Stimulated activated naive CD4-positive, alpha-beta T cell (primary cell): ENCODE data around the gene SLC16A12.

Experiments
- DNase-seq, 6 experiments: peaks; one replicate each; lab custom pipeline; 2025; lab: John Stamatoyannopoulos, UW

The SLC16A12 gene, protein sequence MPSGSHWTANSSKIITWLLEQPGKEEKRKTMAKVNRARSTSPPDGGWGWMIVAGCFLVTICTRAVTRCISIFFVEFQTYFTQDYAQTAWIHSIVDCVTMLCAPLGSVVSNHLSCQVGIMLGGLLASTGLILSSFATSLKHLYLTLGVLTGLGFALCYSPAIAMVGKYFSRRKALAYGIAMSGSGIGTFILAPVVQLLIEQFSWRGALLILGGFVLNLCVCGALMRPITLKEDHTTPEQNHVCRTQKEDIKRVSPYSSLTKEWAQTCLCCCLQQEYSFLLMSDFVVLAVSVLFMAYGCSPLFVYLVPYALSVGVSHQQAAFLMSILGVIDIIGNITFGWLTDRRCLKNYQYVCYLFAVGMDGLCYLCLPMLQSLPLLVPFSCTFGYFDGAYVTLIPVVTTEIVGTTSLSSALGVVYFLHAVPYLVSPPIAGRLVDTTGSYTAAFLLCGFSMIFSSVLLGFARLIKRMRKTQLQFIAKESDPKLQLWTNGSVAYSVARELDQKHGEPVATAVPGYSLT

DNA sequence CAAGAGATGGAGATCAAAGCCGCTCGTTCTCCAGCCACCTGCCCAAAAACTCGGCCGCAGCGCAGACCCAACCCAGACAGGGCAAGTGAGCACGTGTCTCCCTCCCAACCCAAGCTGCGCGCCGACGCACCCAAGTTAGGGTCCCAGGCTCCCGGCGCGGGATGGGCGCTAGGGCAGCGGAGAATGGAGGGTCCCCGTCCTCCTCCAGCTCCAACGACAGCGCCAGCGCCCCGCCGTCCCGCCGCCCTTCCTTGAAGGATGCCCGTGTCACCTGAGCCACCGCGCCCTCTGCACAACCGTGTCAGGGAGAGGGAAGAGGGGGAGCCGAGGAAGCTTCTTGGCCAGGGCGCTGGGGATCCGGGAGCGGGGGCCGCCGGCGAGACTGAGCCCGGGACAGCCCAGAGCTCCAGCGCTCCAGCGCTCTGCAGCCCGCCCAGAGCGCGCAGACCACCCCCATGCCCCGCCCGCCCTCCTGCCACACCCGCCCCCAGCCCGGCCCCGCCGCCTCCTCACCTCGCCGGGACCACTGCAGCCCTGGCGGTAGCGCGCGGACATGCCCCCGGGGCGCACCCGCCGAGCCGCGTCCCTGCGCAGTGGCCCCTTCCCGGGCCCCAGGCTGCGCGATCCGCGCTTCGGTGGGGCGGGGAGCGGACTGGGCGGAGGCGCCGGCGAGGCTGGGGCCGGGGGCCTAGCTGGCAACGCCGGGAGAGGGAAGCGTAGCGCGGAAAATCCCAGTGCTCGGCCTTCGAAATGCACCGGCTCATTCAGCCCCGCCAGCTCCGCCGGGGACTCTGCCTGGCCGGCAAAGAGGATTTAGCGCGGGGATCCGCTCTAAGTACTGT, at the start of gene SLC16A12:
TSS of gene SLC16A12 (minus strand) at position 424 of the 842 bp plus-strand sequence. CDS start 73,016 bp downstream, outside the sequence.
- no peak for DNase-seq

DNA sequence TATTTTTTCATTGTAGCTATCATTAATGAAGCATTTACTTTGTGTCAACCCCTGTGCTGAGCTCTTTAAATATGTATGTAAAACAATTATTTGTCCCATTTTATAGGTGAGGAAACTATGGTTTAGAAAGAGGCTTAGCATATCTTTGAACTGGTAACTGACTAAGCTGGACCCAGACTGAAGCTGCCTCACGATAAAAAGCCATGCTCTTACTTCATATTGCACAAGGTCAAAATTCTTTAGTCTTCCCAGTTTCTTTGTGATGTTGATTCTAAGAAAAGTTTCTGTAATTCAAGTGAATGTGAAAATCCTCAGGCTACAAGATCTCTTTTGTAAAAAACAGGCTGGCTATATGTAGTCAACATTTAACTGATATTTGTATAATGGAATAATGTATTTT, 46.6 kb upstream of the SLC16A12 start:
- no peak for DNase-seq

DNA sequence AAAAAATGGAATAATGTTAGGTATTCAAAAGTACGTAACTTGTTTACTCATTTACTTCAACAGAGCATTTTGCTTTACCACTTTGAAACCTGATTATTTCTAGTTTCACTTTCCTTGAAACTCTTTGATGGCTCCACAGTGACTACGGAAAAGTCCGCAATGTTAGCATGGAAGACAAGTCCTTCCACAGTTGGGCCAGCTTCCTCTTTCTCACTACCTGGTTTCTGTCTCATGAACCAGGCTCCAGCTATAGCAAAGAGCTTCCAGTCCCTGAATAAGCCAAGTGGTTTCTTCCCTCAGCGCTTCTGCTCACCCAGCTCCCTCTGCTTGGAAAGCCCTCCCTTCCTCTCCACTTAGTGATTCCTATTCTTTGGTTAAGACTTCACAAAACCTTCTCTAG, 44.8 kb upstream of the SLC16A12 start:
- no peak for DNase-seq

DNA sequence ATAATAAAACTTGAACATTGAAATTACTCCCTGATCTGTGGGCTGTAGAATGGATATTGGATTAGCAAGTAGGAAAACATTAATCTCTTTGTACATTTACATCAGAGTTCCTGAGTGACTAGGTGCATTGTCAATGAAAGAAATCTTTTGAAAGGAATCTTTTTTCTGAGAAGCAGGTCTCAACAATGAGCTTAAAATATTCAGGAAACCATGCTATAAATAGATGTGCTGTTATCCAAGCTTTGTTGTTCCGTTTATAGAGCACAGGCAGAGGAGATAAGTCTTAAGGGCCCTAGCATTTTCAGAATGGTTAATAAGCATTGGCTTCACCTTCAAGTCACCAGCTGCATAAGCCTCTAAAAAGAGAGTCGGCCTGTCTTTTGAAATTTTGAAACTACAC, 41.3 kb upstream of the SLC16A12 start:
- DNase-seq, result no peak

DNA sequence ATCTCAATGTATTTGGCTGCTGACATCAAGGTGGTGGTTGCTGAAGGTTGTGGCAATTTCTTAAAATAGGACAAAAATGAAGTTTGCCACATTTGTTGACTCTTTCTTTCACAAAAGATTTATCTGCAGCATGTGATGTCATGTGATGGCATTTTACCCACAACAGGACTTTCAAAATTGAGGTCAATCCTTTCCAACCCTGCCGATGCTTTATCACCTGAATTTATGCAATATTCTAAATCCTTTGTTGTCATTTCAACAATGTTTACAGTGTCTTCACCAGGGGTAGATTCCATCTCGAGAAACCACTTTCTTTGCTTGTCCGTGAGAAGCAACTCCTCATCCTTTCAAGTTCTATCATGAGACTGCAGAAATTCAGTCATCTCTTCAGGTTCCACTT, 40.6 kb upstream of the SLC16A12 start:
- DNase-seq, result no peak

DNA sequence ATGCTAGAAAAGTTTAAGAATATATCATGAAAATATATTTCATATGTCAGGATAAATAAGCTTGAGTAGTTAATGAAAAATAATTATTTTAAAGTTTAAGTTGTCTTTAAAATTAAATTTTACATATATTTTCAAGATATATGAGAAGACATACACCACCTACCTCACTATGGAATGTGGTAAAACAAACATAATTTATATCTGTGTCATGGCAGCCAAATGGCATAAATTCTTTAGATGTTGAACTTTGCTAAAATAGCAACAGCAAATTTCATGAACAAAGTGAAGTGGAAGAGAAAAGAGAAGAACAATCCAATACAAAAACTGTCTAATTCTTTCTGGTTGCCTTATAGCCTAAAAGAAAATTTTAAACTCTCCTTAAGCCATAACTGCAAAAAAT, 39.6 kb upstream of the SLC16A12 start:
- no peak for DNase-seq

DNA sequence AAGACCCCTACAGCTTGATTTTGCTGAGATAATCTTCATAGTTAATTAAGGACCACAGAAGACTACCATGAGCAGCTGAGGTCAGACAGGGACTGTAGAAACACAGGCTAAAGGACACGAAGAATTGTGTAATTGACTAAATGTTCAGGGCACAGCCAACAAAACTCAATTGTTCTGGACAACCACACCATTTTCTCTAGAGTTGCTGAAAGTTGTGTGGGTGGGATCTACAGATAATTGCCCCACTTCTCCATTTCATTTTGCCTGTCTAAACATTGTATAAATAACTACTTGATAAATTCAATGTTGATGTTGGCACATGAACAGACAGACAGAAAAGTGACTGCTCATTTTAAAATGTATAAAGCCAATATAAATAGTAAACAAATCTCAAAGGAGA, 39.0 kb upstream of the SLC16A12 start:
- no peak for DNase-seq

DNA sequence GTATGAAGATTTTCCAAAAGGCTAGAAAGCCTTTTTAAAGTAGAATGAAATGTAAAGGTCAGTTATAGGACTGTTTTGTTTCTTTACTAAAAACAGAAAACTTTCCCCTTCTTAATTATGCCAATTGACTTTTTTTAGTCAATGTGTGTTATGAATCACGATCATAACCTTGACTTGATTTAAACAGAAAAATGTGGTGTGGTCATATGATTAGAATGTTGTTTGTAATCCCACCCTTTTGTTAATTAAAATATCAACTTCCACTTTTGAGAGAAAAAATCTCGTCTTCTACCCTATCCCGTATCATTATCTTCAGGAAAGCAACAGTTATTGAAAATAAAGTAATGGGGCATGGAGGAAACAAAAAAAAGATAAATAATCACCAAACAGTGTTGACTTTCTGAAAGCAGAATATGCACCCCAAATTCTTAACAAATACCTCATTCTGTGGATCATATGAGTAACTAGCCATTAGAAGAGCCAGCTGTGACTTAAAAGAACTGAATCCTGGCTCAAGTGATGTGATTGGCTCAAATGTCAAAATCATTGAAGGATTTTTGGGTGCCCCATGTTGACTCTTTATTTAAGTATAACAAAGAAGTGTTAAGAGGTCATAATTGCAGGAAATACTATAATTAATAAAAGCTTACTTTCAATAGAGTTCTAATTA, 32.3 kb upstream of the SLC16A12 start:
- DNase-seq, result no peak

DNA sequence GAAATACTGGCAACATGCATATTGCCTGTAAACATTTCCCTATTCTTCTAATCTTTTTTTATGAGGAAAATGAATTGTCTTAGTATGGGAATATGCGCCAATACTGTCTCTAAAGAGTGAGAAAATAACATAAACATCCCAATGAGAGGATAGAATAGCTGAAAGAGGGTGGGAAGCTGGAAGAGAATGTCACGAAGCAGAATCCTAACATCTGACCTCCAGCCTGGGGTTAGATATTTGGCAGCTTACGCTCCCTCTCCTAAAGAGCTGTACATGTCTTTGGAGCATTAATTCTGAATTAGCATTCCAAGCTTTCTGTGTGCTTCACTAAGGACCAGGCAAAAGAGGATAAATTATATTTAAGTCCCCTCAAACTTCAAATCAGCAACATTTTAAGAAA, 31.6 kb upstream of the SLC16A12 start:
- no peak for DNase-seq

DNA sequence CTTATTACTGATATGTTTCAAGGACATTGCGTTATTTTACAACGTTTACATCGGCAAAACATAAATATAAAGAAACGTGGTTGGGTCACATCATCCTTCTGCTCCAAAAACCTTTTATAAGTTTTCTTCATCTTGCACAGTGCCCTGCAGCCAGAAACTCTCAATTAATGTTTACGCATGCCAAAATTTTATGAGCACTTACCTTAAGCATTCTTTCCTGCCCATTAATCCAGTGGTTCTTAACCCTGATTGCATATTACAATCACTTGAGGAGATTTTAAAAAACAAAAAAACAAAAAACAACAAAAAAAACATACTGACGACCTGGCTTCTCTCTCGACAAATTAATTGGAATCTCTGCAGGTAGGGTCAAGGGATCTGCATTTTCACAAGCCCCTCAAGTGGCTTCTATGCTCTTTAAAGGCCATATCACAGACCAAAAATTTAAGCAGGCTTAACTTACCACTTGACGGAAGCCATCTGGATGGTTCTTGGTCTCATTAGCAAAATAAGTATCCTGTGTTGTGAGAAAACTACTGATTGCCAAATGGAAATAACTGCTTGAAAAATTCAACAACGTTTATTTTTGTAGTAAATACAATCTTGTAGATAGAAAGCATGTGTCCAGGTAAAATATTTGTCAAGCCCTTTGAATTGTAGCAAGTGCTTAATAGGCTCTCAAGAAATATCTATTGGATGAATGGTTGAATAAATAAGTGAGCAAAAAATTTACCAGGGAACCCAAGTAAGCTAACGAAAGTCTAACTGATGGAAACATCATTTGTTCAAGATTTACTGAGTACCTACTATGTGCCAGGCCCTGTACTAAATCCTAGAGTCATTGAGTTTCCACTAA, 30.9 kb upstream of the SLC16A12 start:
- no peak for DNase-seq

DNA sequence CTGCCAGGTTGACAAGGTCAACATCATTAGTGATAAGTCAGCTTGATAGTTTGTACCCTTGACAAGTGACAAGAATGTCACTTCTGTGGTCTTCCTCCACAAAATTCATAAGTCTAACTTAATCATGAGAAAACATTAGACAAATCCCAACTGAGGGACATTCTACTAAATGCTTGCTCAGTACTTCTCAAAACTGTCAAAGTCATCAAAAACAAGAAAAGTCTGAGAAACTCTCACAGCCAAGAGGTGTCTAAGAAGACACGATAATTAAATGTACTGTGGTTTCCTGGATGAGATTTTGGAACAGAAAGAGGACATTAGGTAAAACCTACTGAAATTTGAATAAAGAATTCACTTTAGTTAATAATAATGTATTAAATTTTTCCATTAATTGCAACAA, 29.8 kb upstream of the SLC16A12 start:
- DNase-seq, result no peak

DNA sequence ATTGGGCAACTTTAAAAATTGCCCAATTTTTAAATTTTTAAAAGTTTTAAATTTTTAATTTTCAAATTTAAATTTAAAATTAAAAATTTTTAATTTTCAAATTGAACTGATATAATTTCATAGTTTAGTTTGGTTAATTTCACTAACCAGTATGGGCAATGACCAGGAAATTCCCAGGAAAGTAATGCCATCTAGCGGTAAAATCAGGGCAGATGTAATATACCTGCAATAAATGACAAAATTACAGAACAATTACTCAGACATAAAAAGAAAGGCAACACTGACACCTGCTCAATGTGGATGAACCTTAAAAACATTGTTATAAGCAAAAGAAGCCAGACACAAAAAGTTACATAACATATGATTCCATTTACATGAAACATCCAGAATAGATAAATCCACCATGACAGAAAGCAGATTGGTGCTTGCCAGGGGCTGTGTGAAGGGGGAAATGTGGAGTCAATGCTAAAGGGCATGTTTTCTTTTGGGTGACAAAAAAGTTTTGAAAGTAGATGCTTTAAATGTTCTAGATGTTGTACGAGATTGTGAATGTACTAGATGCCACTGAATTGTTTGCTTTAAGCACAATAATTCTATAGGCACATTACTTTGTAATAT, 28.6 kb upstream of the SLC16A12 start:
- DNase-seq, result peak in 3 of 6 experiments; percentile 14 to 64 (median 54)

DNA sequence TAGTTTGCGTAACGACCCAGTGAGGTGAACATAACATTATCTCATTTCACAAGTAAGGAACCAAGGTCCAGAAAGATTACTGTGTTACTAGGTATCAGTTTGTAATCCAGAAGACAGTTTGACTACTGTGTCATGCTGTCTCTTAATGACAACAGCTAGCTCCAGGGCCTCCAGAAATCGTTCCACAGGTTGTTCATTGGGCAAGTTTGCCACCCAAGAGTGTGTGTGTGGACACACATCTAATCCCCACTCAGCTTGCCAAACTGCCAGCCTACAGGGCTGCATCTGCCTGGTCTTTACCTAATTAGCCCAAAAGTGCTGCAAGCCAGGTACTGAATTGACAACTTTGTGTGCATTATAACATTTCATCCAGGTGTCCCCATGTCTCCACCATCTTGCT, 27.9 kb upstream of the SLC16A12 start:
- DNase-seq, result no peak

DNA sequence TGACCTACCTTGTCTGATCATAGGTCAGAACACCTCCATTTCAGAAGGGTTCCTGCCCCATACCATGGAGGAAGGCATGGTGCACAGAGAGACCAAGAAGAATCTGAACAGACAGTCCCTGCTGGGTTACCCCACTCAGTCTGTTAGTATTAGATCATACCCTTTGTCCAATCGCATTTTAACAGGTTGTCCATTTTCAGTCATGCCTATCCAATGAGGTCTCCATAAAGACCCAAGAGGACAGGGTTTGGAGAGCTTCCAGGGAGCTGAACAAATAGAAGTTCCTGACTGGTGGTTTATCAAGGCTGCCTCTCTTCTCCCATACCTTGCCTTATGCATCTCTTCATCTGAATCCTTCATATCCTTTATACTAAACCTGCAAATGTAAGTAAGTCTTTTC, 21.2 kb upstream of the SLC16A12 start:
- DNase-seq, result no peak

DNA sequence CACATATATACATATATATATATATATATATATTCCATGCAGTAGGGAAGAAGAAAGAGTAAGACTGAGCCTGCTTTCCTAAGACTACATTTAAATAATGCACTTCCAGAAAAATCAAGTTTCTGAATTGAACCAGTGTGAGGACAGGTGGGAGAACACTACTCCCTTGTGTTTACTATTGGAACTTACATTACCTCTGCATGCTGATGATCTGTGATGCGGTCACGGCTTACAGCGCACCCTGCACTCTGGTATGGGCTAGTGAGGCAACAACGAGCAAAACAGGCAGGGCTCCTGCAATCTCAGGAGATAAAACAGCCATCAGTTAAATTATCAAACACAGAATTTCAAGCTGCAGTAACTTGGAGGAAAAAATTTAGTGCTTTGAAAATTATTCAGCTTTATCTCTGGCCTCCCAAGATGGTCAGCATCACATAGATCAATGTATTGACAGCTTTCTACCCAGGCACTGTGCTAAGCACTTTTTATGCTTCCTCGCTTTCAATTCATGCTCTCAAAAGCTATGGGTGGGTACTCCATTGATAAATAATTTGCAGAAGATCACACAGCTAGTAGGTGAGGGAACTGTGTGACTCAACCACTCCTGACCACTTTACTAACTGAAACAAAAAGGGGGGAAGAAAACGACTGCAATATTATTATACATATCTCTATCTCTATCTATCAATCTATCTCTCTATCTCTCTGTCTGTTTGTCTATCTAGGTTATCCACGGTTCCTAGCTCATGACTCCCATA, 20.5 kb upstream of the SLC16A12 start:
- DNase-seq, result no peak

DNA sequence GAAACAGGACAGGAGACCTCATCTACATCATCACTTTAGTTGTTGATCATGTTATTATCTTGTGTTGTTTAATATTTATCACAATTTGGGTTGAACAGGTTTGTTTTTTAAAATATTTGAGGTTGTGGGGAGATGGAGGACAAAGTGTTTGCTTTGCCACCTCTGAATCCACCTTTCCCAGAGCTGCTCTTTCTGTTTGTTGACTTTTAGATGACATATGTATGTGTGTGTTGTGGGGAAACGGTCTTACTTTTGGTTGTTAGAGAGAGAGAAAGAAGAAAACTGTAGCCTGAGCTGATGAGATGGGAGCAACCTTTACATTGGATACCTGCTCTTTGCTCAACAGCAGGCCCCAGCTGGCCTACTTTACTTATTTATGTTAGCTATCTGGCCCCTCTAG, 19.0 kb upstream of the SLC16A12 start:
- no peak for DNase-seq

DNA sequence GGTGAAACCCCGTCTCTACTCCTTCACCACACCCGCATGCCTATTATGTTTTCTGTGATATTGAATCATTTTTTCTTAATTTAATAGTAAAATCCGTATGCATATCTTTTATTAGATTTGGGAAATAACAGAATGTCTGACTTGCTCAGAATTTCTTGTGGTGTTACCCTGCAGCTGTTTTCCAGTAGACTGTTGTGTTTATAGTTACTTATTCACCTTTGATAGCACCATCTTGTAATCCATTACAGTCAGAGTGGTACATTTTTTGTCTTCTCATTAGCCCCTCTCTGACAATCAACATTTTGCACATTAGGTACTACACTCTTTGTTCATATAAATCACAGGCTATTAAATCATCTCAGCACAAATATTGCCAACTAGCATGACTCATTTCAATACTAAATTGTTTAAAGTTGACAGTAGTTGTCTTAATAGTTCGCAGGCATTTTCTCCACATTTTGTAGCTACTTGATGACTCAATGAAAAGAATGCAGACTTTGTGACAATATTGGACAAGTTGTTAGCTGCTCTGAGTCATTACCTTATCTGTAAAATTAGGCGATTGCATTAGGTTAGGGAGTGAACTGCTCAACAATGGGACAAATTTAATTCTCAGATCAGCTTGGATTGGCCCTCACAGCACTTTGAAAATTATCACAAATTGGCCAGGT, 17.8 kb upstream of the SLC16A12 start:
- DNase-seq, result no peak

DNA sequence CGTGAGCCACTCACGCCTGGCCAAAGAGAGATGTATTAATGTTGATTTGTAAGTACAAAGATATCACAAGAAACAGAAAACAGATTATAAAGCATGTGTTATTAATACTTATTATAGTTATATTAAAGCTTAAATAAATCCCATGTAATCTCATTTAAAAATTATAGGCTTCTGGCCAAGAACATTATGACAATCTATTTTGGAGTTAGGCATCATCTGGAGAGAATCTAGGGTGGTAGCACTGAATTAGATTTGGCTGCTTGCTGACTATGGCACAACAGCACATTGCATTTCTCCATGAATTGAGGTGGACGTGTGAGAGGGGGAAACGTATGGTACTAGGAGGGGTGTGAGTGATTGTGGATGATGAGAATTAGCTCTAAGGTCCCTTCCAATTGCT, 16.8 kb upstream of the SLC16A12 start:
- DNase-seq, result no peak

DNA sequence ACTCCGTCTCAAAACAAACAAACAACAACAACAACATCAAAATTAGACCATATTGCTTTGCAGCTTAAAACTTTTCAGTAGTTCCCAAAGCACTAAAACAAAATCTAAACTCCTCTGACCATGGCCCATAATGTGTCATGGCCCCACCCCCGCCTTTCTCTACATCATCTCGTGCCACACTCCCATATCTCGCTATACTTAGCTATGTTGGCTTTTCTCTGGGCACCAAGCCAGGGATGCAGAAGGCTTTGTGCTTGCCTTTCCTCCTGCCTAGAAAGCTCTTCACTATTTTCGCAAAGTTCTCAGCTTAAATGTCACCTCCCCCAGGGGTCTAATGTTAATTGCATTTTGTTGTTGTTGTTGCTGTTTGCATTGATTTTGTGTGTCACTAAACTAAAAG, 15.1 kb upstream of the SLC16A12 start:
- no peak for DNase-seq

DNA sequence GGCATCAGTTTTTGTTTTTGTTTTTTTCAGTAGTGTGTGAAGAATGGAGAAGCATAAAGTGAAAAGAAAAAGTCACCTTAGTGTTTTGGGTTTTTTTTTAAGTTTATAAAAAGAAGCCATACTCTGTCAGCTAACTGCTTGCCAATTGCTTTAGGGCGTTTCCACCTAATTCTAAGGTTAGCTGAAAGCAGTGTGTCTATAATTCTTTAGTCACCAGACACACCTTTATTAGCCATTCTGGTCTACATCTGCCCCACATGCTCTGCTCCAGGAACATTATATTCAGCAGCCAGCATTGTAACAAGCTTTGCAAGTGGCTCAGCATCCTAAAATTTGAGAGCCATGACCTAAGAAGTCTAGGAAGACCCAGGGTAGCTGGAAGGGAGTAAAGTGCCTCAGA, 14.1 kb upstream of the SLC16A12 start:
- no peak for DNase-seq
